Psoas muscle (tissue), 8 donors: Measurements from ENCODE around the gene SRD5A1. TPM values are rescaled to one million over a fixed set of nuclear protein-coding genes. Genes with fewer than 3 reads are reported as not detected.

Source experiments
- ATAC-seq, 4 donors: fragments of 200-7000 bp; cut with Tn5 transposase; one replicate each; pipeline ENCODE4 v1.9.1; 2020; ENCODE audit warnings: moderate library complexity in 3 of 4, mild to moderate bottlenecking in 2 of 4
- DNase-seq, 2 donors: peaks; one replicate each; pipeline ENCODE4 v3.0.0-alpha.2; 2020
- H3K27ac ChIP-seq: fragments of 200-600 bp; one replicate; pipeline ENCODE4 v1.8.0; 2022
- H3K27me3 ChIP-seq, 3 donors: fragments of 200-600 bp in 1 of 3; one replicate each; pipeline versions ENCODE4 v1.6.1 to v1.8.0; 2013 to 2022; ENCODE audit warnings: low read length in 2 of 3, mild to moderate bottlenecking in 2 of 3, moderate library complexity in 1 of 3; ENCODE audit not compliant: insufficient read depth in 3 of 3
- H3K36me3 ChIP-seq, 2 donors: fragments of 200-600 bp in 1 of 2; one replicate each; pipeline versions ENCODE4 v1.6.1 to v1.8.0; 2013 to 2022; ENCODE audit warnings: low read depth in 1 of 2, mild to moderate bottlenecking in 1 of 2, moderate library complexity in 1 of 2; ENCODE audit not compliant: insufficient read depth in 1 of 2
- H3K4me1 ChIP-seq: fragments of 200-600 bp; one replicate; pipeline ENCODE4 v1.8.0; 2022
- H3K4me3 ChIP-seq: fragments of 200-600 bp; one replicate; pipeline ENCODE4 v1.8.0; 2022; ENCODE audit warnings: mild to moderate bottlenecking
- H3K9me3 ChIP-seq: fragments of 200-600 bp; one replicate; pipeline ENCODE4 v1.8.0; 2022
- WGBS, 3 donors: extraction: QIAGEN DNeasy Blood & Tissue Kit; methylation state at CpG; one replicate each; pipeline versions ENCODE4 v1.1.6 to v1.1.7; 2013; 5-methylcytosine and 5-hydroxymethylcytosine counted together
- intact Hi-C, 2 donors: fragments of 100-400 bp; cut with DNase I; formaldehyde crosslinking; loops; one replicate each; pipeline versions ENCODE4 v1.11.0 to v1.14.2; 2022
- polyA plus RNA-seq, 3 donors: library from polyadenylated mRNA; stranded (reverse); fragments of 200-250 nt; gene quantifications; one replicate each; pipeline ENCODE4 v1.2.3, GENCODE V29; 2013
- total RNA-seq, 4 donors: library from RNA; stranded (reverse); fragmentation: NEBNext Ultra II Directional in 2 of 4; extraction: Animal tissue kit (Norgen Biotek cat#: 25700) in 2 of 4; gene quantifications; one replicate each; pipeline versions ENCODE4 v1.2.1 to v1.2.4, GENCODE V29; 2021 to 2023
- TF ChIP-seq, protein P1 (sequence below): fragments of 200-600 bp; IDR thresholded peaks from one replicate; pipeline ENCODE4 v1.8.0; 2022; ENCODE audit warnings: antibody characterized with exemption
- donor health status: healthy with polysubstance abuse.
- donor health status: DM: no; HTN: no; CAD: no; lungs with moderate emphysema.
- donor health status: Bipolar disorder and iron deficiency.
- donor health status: healthy.
- donor health status: DM: yes; HTN: yes; CAD: no.
- donor health status: DM: no; HTN: no; CAD: no.
- donor health status: DM: no; HTN: no; CAD: no.
- donor health status: DM: yes; HTN: yes; CAD: no.

The SRD5A1 gene
- total and polyA plus RNA-seq, 7 donors: 1.1 to 2.4 (median 1.7) TPM

DNA sequence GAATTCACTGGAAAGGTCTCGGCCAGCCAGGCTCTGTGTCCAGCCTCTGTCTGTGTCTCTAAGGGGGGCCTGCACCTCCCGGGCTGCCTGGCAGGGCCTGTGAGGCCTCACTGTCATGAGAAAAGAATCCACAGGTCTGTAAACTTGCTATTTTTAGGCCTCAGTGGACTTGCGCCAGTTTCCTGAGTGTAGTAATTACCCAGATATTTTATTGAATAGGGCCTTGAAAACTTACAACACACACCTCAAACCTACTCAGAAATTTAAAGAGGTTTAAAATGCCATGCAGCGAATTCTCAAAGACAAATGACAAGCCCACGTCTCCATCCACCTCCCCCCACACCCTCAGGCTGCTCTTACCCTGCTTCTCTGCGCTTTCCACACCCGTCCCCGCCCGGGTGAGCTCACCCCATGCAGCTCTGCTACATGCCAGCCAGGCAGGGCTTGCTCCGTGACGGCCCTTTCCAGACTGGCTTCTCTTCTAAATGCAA lies 71.2 kb downstream of the SRD5A1 start:
- Histone ChIP-seq H3K9me3 (no peaks in the 10 kb centered on the region), H3K4me3 (peak overlapping the region; percentile 3), H3K36me3 (no peaks in the 10 kb centered on the region), H3K27me3 (no peaks in the 10 kb centered on the region), H3K4me1 (peaks cover 23% of the 10 kb centered on the region), H3K27ac (peak overlapping the region; percentile 84)
- ATAC-seq (peak; percentile 90 to 99 (median 98)), DNase-seq (peak; percentile 65 to 88)
- TF ChIP-seq, protein P1, sequence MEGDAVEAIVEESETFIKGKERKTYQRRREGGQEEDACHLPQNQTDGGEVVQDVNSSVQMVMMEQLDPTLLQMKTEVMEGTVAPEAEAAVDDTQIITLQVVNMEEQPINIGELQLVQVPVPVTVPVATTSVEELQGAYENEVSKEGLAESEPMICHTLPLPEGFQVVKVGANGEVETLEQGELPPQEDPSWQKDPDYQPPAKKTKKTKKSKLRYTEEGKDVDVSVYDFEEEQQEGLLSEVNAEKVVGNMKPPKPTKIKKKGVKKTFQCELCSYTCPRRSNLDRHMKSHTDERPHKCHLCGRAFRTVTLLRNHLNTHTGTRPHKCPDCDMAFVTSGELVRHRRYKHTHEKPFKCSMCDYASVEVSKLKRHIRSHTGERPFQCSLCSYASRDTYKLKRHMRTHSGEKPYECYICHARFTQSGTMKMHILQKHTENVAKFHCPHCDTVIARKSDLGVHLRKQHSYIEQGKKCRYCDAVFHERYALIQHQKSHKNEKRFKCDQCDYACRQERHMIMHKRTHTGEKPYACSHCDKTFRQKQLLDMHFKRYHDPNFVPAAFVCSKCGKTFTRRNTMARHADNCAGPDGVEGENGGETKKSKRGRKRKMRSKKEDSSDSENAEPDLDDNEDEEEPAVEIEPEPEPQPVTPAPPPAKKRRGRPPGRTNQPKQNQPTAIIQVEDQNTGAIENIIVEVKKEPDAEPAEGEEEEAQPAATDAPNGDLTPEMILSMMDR: no peak
- intact Hi-C loops: loop anchor here in 1 of 2 donors (1.0 to 5.0 kb wide), 2 partner anchors 41 to 67 kb away; no protein-coding TSS in a partner anchor
- 15 to 24% (median 23%) methylated on average over 11 of the region's 11 CpGs for WGBS, 3 donors

DNA sequence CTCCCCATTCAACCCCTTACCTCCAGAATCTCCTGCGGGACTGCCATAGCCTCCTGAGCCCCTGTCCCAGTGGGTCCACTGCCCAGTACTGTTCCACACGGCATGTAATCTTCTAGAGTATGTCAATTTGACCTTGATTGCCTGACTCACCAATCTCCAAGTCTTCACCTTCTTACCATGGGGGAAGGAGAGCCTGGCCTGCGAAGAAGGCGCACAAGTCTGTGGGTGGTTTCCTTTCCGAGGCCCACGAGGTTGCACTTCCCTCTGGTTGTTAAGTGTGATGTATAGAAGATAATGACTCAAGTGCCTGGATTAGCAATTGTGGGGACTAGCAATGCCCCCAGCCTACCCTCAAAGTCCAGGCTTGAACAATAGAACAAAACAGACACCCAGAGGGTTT lies 71.8 kb downstream of the SRD5A1 start:
- Histone ChIP-seq H3K27ac (peak overlapping the region; percentile 84), H3K9me3 (no peaks in the 10 kb centered on the region), H3K4me3 (no peak overlapping the region), H3K36me3 (no peaks in the 10 kb centered on the region), H3K4me1 (peaks cover 23% of the 10 kb centered on the region), H3K27me3 (no peaks in the 10 kb centered on the region)
- DNase-seq: no peak
- TF ChIP-seq, protein P1: no peak
- peak in 3 of 4 donors; percentile 14 to 30 (median 19) for ATAC-seq
- intact Hi-C loops: no loop called here
- 72 to 75% (median 73%) methylated on average over 6 of the region's 6 CpGs for WGBS, 3 donors

DNA sequence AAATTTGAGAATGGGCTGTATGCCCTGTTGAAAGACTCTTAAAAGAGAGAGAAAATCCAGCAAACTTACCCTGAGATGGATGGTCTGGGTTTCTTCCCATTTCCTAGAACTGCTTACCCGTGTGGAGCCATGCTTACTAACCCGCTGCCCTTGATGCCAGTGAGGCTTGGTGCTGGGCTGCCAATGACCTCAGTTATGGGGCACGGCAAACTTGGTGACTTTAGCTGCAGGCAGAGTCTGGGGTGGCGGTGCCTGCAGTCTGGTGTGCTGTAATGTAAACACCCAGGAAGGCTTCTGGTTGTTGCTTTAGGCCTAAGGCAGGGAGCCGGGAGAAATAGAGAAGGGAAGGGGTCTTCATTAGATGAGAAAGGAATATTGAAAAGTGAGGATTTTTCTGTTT lies 72.7 kb downstream of the SRD5A1 start:
- peak overlapping the region; percentile 84 for H3K27ac ChIP-seq
- WGBS, 3 donors: 82 to 91% (median 89%) methylated on average over 5 of the region's 5 CpGs
- ATAC-seq (no peak), DNase-seq (no peak)
- peaks cover 23% of the 10 kb centered on the region for H3K4me1 ChIP-seq
- no peak overlapping the region for H3K4me3 ChIP-seq
- H3K36me3 ChIP-seq: no peaks in the 10 kb centered on the region
- intact Hi-C loops: no loop called here
- no peaks in the 10 kb centered on the region for H3K27me3 ChIP-seq
- TF ChIP-seq, protein P1: no peak
- no peaks in the 10 kb centered on the region for H3K9me3 ChIP-seq

DNA sequence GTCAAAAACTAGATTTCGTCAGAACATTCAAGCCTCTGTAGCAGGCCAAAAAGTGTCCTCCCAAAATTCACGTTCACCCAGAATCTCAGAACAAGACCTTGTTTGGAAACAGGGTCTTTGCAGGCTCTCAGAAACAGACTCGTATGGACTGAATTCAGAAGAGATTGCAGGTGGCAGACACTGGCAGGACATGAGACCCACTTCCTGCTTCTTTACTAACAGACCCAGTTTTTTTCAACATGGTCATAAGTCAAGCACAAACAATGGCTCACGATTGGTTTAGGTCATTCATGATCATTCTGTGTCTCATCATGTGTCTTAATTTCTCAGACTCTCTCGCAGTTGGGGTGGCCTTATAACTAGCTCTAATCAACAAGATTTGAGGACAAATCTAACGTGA lies 74.6 kb downstream of the SRD5A1 start:
- TF ChIP-seq, protein P1: no peak
- Histone ChIP-seq H3K27me3 (no peaks in the 10 kb centered on the region), H3K4me1 (peaks cover 29% of the 10 kb centered on the region), H3K36me3 (no peaks in the 10 kb centered on the region), H3K9me3 (no peaks in the 10 kb centered on the region), H3K4me3 (no peak overlapping the region), H3K27ac (no peak overlapping the region)
- intact Hi-C loops: no loop called here
- WGBS, 3 donors: 76 to 85% (median 84%) methylated on average over 6 of the region's 6 CpGs
- ATAC-seq (no peak), DNase-seq (no peak)

DNA sequence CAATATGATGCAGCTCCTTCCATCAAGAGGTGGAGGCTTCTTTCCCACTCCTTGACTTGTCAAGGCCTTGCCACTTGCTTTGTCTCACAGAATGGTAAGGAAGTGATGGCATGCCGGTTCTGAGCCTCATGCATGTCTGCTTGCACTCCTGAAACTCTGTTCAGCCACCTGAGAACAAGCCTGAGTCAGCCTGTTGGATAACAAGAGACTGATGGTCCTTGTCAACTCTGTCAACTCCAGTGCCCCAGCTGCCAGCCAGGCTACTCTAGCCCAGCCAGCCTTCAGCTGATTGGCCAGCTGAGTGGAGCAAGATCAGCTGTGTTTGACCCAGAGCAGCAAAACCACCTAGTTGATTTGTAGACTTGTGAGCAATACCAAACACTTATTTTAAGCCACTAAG lies 75.6 kb downstream of the SRD5A1 start:
- WGBS, 3 donors: 44 to 61% (median 45%) methylated on average over 1 of the region's 1 CpG
- peak in 1 of 4 donors; percentile 40 for ATAC-seq
- DNase-seq: peak in 1 of 2 donors; percentile 40

More for the DNA sequence above, 75.6 kb downstream of the SRD5A1 start:
- Histone ChIP-seq H3K27ac (no peak overlapping the region), H3K36me3 (no peaks in the 10 kb centered on the region), H3K4me3 (no peak overlapping the region), H3K9me3 (no peaks in the 10 kb centered on the region), H3K4me1 (peaks cover 23% of the 10 kb centered on the region), H3K27me3 (no peaks in the 10 kb centered on the region)
- intact Hi-C loops: no loop called here
- TF ChIP-seq, protein P1: no peak
